HEK293 (cell line): ENCODE results near the gene FOXL2NB.

Source experiments
- CTCF ChIA-PET: fragments of 350-600 bp; formaldehyde crosslinking; extraction: SDS; loops from one replicate; lab custom pipeline; 2021; ENCODE audit warnings: antibody characterized with exemption; lab: Yijun Ruan, JAX
- POLR2A ChIA-PET: fragments of 300-600 bp; formaldehyde crosslinking; extraction: SDS; loops from one replicate; lab custom pipeline; 2020; ENCODE audit warnings: antibody characterized with exemption, inconsistent platforms; lab: Yijun Ruan, JAX
- H3K27ac ChIP-seq: fragments of 200-500 bp; sonication (Bioruptor generic); 2 replicates; pipeline ENCODE4 v1.5.1; 2014; ENCODE audit warnings: low read depth, low read length, control low read depth, inconsistent platforms; ENCODE audit errors: extremely low read depth
- H3K36me3 ChIP-seq, 2 experiments: fragments of 200-500 bp in 1 of 2; sonication (Bioruptor generic) in 1 of 2; 1 replicate in 1 of 2; 2 replicates in 1 of 2; pipeline ENCODE4 v1.5.1; 2014 to 2017; ENCODE audit warnings: inconsistent platforms in 2 of 2, low read length in 2 of 2; ENCODE audit not compliant: control insufficient read depth in 2 of 2, insufficient read depth in 1 of 2
- H3K4me1 ChIP-seq: fragments of 200-500 bp; sonication (Bioruptor generic); 2 replicates; pipeline ENCODE4 v1.5.1; 2014; ENCODE audit warnings: mild to moderate bottlenecking, low read length, inconsistent platforms; ENCODE audit not compliant: control insufficient read depth, insufficient read depth
- H3K4me3 ChIP-seq: 2 replicates; pipeline ENCODE4 v1.5.1; 2011; ENCODE audit warnings: low read depth, mild to moderate bottlenecking, control low read depth, low read length, moderate library complexity
- H3K9me3 ChIP-seq: fragments of 200-500 bp; sonication (Bioruptor generic); 2 replicates; pipeline ENCODE4 v1.5.1; 2014; ENCODE audit warnings: low read depth, low read length, inconsistent platforms; ENCODE audit not compliant: control insufficient read depth, insufficient read depth
- HOXD13 ChIP-seq: sonication (generic); formaldehyde crosslinking; IDR thresholded peaks from 2 replicates; pipeline ENCODE4 v1.8.0; 2022; ENCODE audit warnings: missing genetic modification reagents, borderline replicate concordance
- KLF1 ChIP-seq: fragments of 450-650 bp; formaldehyde crosslinking; IDR thresholded peaks from 2 replicates; pipeline ENCODE4 v1.5.1; 2016; ENCODE audit warnings: missing biosample characterization, missing genetic modification characterization
- KLF8 ChIP-seq: fragments of 450-650 bp; formaldehyde crosslinking; IDR thresholded peaks from 2 replicates; pipeline ENCODE4 v1.5.1; 2016; ENCODE audit warnings: missing biosample characterization, missing genetic modification characterization
- PRDM4 ChIP-seq: fragments of 450-650 bp; formaldehyde crosslinking; IDR thresholded peaks from 2 replicates; pipeline ENCODE4 v1.5.1; 2017; ENCODE audit warnings: missing biosample characterization, missing genetic modification characterization
- ZBTB1 ChIP-seq: fragments of 450-650 bp; formaldehyde crosslinking; IDR thresholded peaks from 2 replicates; pipeline ENCODE4 v1.5.1; 2016; ENCODE audit warnings: missing biosample characterization, missing genetic modification characterization
- ZNF211 ChIP-seq: fragments of 450-650 bp; formaldehyde crosslinking; IDR thresholded peaks from 2 replicates; pipeline ENCODE4 v1.5.1; 2016; ENCODE audit warnings: low read depth, missing biosample characterization, missing genetic modification characterization
- ZNF280D ChIP-seq: fragments of 450-650 bp; formaldehyde crosslinking; IDR thresholded peaks from 2 replicates; pipeline ENCODE4 v1.5.1; 2016; ENCODE audit warnings: missing biosample characterization, missing genetic modification characterization
- ZNF391 ChIP-seq: fragments of 450-650 bp; formaldehyde crosslinking; IDR thresholded peaks from 2 replicates; pipeline ENCODE4 v1.5.1; 2016; ENCODE audit warnings: low read depth, missing biosample characterization, missing genetic modification characterization, borderline replicate concordance
- ZNF529 ChIP-seq: fragments of 450-650 bp; formaldehyde crosslinking; IDR thresholded peaks from 2 replicates; pipeline ENCODE4 v1.5.1; 2017; ENCODE audit warnings: missing genetic modification characterization, missing biosample characterization; ENCODE audit not compliant: insufficient replicate concordance
- ZNF549 ChIP-seq: fragments of 450-650 bp; IDR thresholded peaks from 2 replicates; pipeline ENCODE4 v1.5.1; 2018; ENCODE audit warnings: missing biosample characterization, missing genetic modification characterization, mild to moderate bottlenecking, inconsistent platforms, moderate library complexity
- ZNF561 ChIP-seq: fragments of 450-650 bp; IDR thresholded peaks from 2 replicates; pipeline ENCODE4 v1.5.1; 2018; ENCODE audit warnings: missing biosample characterization, missing genetic modification characterization, borderline replicate concordance
- ZNF639 ChIP-seq: fragments of 450-650 bp; formaldehyde crosslinking; IDR thresholded peaks from 2 replicates; pipeline ENCODE4 v1.5.1; 2016; ENCODE audit warnings: missing biosample characterization, missing genetic modification characterization
- ZNF701 ChIP-seq: fragments of 450-650 bp; formaldehyde crosslinking; IDR thresholded peaks from 2 replicates; pipeline ENCODE4 v1.5.1; 2016; ENCODE audit warnings: missing biosample characterization, missing genetic modification characterization
- ZNF776 ChIP-seq: fragments of 450-650 bp; formaldehyde crosslinking; IDR thresholded peaks from 2 replicates; pipeline ENCODE4 v1.5.0; 2017; ENCODE audit warnings: missing biosample characterization, missing genetic modification characterization, borderline replicate concordance
- ZNF792 ChIP-seq: fragments of 450-650 bp; formaldehyde crosslinking; IDR thresholded peaks from 2 replicates; pipeline ENCODE4 v1.5.1; 2016; ENCODE audit warnings: missing biosample characterization, missing genetic modification characterization
- TF ChIP-seq, protein P1 (sequence below): fragments of 450-650 bp; formaldehyde crosslinking; IDR thresholded peaks from 2 replicates; pipeline ENCODE4; 2016; ENCODE audit warnings: missing biosample characterization, missing genetic modification characterization
- TF ChIP-seq, protein P2 (sequence below): fragments of 450-650 bp; formaldehyde crosslinking; IDR thresholded peaks from 2 replicates; pipeline ENCODE4 v1.5.1; 2016; ENCODE audit warnings: missing biosample characterization, missing genetic modification characterization

Gene FOXL2NB

DNA sequence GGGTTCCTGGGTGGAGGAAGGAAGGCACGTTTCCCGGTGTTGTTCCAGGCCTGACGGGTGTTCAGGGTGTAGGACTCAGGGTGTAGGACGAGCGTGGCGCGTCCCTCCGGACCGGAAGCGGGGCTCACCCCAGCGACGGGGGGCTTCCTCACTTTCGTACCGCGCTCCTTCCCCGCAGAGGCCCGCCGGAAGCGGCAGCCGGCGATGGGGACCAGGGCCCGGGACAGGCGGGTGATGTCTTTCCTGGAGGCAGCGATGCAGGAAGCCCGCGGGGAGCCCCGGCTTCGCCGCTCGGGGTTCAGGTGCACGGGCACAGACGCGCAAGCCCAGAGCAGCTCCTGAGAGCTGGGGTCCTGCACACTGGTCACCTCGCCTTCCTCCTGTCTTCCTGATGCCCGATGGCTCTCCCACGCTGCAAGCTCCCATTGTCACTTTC is 13.4 kb downstream of the FOXL2NB start:
- ChIA-PET POLR2A (no interaction called here), CTCF (interaction anchor here (0.6 to 1.5 kb wide), 4 partner anchors 19 to 56 kb away, joined by 3 to 6 read pairs (median 3); no protein-coding TSS in a partner anchor)
- Histone ChIP-seq H3K36me3 (no peaks in the 10 kb centered on the region), H3K27ac (no peak overlapping the region), H3K9me3 (no peaks in the 10 kb centered on the region), H3K4me3 (no peak overlapping the region), H3K4me1 (no peaks in the 10 kb centered on the region)
- TF ChIP-seq ZNF280D (no peak), KLF1 (tag by site-specific recombination) (no peak), ZNF776 (tag by site-specific recombination) (no peak), ZNF549 (no peak), ZNF529 (no peak), PRDM4 (tag by site-specific recombination) (no peak), ZNF211 (tag by site-specific recombination) (no peak), ZBTB1 (tag by site-specific recombination) (no peak), ZNF561 (no peak), ZNF701 (tag by site-specific recombination) (no peak)

DNA sequence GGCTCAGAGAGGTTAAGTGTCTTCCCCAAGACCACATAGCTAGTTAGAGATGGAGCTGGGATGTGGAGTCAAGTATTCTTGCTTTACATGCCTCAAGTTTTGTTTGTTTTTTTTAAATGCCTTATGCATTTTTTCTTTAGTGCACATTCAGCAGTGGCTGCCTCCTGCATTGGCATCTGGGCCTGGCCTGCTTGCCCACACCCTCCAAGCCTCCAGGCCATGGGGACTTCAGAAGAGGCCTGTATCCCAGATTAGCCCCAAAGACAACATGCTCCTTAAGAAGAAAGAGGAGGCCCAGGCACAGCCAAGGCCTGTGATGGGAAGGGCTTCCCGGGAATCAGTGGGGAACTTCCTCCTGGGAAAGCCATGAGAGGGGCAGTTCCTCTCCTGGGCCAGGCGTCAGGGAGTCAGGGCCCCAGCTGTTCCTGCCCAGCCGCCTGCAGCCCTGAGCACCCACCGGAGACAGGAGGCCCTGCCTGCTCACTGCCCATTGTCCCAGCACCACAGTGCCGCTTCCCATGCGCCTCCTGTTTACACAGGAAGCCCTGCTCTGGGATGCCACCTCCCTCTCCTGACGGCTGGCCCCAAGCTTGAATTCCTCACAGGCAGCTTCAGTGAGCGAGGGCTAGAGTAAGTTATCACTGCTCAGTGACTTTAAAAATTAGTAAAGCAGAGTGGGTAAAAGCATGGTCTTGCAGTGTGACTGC is 16.0 kb downstream of the FOXL2NB start:
- POLR2A ChIA-PET: no interaction called here
- Histone ChIP-seq H3K27ac (no peak overlapping the region), H3K4me1 (no peaks in the 10 kb centered on the region), H3K9me3 (no peaks in the 10 kb centered on the region), H3K4me3 (no peak overlapping the region), H3K36me3 (no peaks in the 10 kb centered on the region)
- TF ChIP-seq ZNF391 (tag by site-specific recombination): no peak
- no peak for TF ChIP-seq ZNF639
- TF ChIP-seq, protein P1, sequence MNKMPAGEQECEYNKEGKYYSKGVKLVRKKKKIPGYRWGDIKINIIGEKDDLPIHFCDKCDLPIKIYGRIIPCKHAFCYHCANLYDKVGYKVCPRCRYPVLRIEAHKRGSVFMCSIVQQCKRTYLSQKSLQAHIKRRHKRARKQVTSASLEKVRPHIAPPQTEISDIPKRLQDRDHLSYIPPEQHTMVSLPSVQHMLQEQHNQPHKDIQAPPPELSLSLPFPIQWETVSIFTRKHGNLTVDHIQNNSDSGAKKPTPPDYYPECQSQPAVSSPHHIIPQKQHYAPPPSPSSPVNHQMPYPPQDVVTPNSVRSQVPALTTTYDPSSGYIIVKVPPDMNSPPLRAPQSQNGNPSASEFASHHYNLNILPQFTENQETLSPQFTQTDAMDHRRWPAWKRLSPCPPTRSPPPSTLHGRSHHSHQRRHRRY (tag by site-specific recombination): no peak
- no peak for TF ChIP-seq HOXD13 (CRISPR knock-in tag)
- TF ChIP-seq KLF8: no peak
- no peak for TF ChIP-seq ZNF792 (tag by site-specific recombination)
- TF ChIP-seq, protein P2, sequence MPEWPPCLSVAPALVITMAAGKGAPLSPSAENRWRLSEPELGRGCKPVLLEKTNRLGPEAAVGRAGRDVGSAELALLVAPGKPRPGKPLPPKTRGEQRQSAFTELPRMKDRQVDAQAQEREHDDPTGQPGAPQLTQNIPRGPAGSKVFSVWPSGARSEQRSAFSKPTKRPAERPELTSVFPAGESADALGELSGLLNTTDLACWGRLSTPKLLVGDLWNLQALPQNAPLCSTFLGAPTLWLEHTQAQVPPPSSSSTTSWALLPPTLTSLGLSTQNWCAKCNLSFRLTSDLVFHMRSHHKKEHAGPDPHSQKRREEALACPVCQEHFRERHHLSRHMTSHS (tag by site-specific recombination): no peak
- CTCF ChIA-PET: interaction anchor here (1.0 kb wide), 2 partner anchors 17 to 27 kb away, joined by 3 to 4 read pairs; no protein-coding TSS in a partner anchor
